ENCODE data around the gene RAMP1. TPM values are rescaled to one million over a fixed set of nuclear protein-coding genes. Genes with fewer than 3 reads are reported as not detected.

Gene RAMP1
- total RNA-seq, 1 donor from 2014 or later: 2.1 TPM

GRCh38 chr2:237892478-237892877 is 33.1 kb downstream of the RAMP1 start:
- TF ChIP-seq CTCF (IDR thresholded peaks at IDR 0.05; ENCODE audit: insufficient read depth, low read length, severe bottlenecking): no peak
- Histone ChIP-seq H3K27me3 (ENCODE audit: control insufficient read depth, insufficient read depth, low read length) (no peaks in the 10 kb centered on the region), H3K36me3 (ENCODE audit: control insufficient read depth, insufficient read depth, low read length) (no peaks in the 10 kb centered on the region), H3K4me3 (ENCODE audit: low read depth, low read length) (no peak overlapping the region)
- no peak for DNase-seq (ENCODE audit: low read depth)
- FAIRE-seq: no peak

GRCh38 chr2:237892984-237893595 is 33.7 kb downstream of the RAMP1 start:
- FAIRE-seq (no peak), DNase-seq (ENCODE audit: low read depth) (no peak)
- no peak for TF ChIP-seq CTCF (IDR thresholded peaks at IDR 0.05; ENCODE audit: insufficient read depth, low read length, severe bottlenecking)
- Histone ChIP-seq H3K27me3 (ENCODE audit: control insufficient read depth, insufficient read depth, low read length) (no peaks in the 10 kb centered on the region), H3K36me3 (ENCODE audit: control insufficient read depth, insufficient read depth, low read length) (no peaks in the 10 kb centered on the region), H3K4me3 (ENCODE audit: low read depth, low read length) (no peak overlapping the region)

- no peak for TF ChIP-seq CTCF (IDR thresholded peaks at IDR 0.05; ENCODE audit: insufficient read depth, low read length, severe bottlenecking)
- H3K36me3 ChIP-seq (ENCODE audit: control insufficient read depth, insufficient read depth, low read length): no peaks in the 10 kb centered on the region
- no peak overlapping the region for H3K4me3 ChIP-seq (ENCODE audit: low read depth, low read length)
- DNase-seq (ENCODE audit: low read depth): no peak
- no peak for FAIRE-seq
- H3K27me3 ChIP-seq (ENCODE audit: control insufficient read depth, insufficient read depth, low read length): no peaks in the 10 kb centered on the region
These were observed 35.1 kb downstream of the RAMP1 start for GRCh38 chr2:237894396-237894979.

- Histone ChIP-seq H3K4me3 (ENCODE audit: low read depth, low read length) (no peak overlapping the region), H3K27me3 (ENCODE audit: control insufficient read depth, insufficient read depth, low read length) (no peaks in the 10 kb centered on the region), H3K36me3 (ENCODE audit: control insufficient read depth, insufficient read depth, low read length) (no peaks in the 10 kb centered on the region)
- TF ChIP-seq CTCF (IDR thresholded peaks at IDR 0.05; ENCODE audit: insufficient read depth, low read length, severe bottlenecking): no peak
- DNase-seq (ENCODE audit: low read depth) (no peak), FAIRE-seq (no peak)
These were observed 35.6 kb downstream of the RAMP1 start for GRCh38 chr2:237894986-237895543.

- Histone ChIP-seq H3K4me3 (ENCODE audit: low read depth, low read length) (no peak overlapping the region), H3K36me3 (ENCODE audit: control insufficient read depth, insufficient read depth, low read length) (no peaks in the 10 kb centered on the region), H3K27me3 (ENCODE audit: control insufficient read depth, insufficient read depth, low read length) (no peaks in the 10 kb centered on the region)
- DNase-seq (ENCODE audit: low read depth): peak; percentile 62
- TF ChIP-seq CTCF (IDR thresholded peaks at IDR 0.05; ENCODE audit: insufficient read depth, low read length, severe bottlenecking): no peak
- no peak for FAIRE-seq
These were observed 36.4 kb downstream of the RAMP1 start for GRCh38 chr2:237895544-237896506.
